Colonic mucosa (tissue), 4 donors: ENCODE results near the gene FBXO11. TPM values are rescaled to one million over a fixed set of nuclear protein-coding genes. Genes with fewer than 3 reads are reported as not detected.
"Not testable (repeated sequence)": the region's sequence is repeated elsewhere in the genome, so short reads cannot be mapped to it uniquely, and the experiment has no call there.

Experiments used
- DNase-seq: peaks from one replicate; pipeline ENCODE4 v3.0.0-alpha.2; 2020
- H3K27ac ChIP-seq: fragments of 200-600 bp; one replicate; pipeline ENCODE4 v1.8.0; 2021
- H3K27me3 ChIP-seq: fragments of 200-600 bp; one replicate; pipeline ENCODE4 v1.8.0; 2021
- H3K36me3 ChIP-seq: fragments of 200-600 bp; one replicate; pipeline ENCODE4 v1.8.0; 2021
- H3K4me1 ChIP-seq: fragments of 200-600 bp; one replicate; pipeline ENCODE4 v1.8.0; 2021; ENCODE audit warnings: mild to moderate bottlenecking
- H3K4me3 ChIP-seq: fragments of 200-600 bp; one replicate; pipeline ENCODE4 v1.8.0; 2021
- H3K9ac ChIP-seq, 2 donors: one replicate each; pipeline ENCODE4 v1.7.0; 2013; ENCODE audit warnings: control low read depth in 2 of 2, low read depth in 2 of 2, low read length in 2 of 2
- H3K9me3 ChIP-seq: fragments of 200-600 bp; one replicate; pipeline ENCODE4 v1.8.0; 2021
- intact Hi-C: fragments of 100-400 bp; cut with DNase I; formaldehyde crosslinking; loops from one replicate; pipeline ENCODE4 v1.14.1; 2022
- total RNA-seq, 2 donors: library from RNA; stranded (reverse); fragmentation: NEBNext Ultra II Directional in 1 of 2; extraction: Animal tissue kit (Norgen Biotek cat#: 25700) in 1 of 2; gene quantifications; one replicate each; pipeline ENCODE4 v1.2.1, GENCODE V29; 2021
- TF ChIP-seq, protein P1 (sequence below): fragments of 200-600 bp; IDR thresholded peaks from one replicate; pipeline ENCODE4 v1.8.0; 2022; ENCODE audit warnings: antibody characterized with exemption, mild to moderate bottlenecking
- donor health status: healthy.
- donor health status: DM: no; HTN: no; CAD: no.
- donor health status: DM: no; HTN: no; CAD: no.

The FBXO11 gene
- total RNA-seq, 2 donors from 2014 or later: 40.4 to 47.7 TPM

- intact Hi-C loops: loop anchor here (10.0 kb wide), 1 partner anchor 204 kb away; no protein-coding TSS in a partner anchor
- Histone ChIP-seq H3K9me3 (no peaks in the 10 kb centered on the region), H3K27me3 (no peaks in the 10 kb centered on the region), H3K36me3 (no peaks in the 10 kb centered on the region), H3K27ac (no peak overlapping the region), H3K4me1 (peaks cover 6% of the 10 kb centered on the region), H3K4me3 (no peak overlapping the region), H3K9ac (no peak overlapping the region)
- no peak for DNase-seq
- TF ChIP-seq, protein P1, sequence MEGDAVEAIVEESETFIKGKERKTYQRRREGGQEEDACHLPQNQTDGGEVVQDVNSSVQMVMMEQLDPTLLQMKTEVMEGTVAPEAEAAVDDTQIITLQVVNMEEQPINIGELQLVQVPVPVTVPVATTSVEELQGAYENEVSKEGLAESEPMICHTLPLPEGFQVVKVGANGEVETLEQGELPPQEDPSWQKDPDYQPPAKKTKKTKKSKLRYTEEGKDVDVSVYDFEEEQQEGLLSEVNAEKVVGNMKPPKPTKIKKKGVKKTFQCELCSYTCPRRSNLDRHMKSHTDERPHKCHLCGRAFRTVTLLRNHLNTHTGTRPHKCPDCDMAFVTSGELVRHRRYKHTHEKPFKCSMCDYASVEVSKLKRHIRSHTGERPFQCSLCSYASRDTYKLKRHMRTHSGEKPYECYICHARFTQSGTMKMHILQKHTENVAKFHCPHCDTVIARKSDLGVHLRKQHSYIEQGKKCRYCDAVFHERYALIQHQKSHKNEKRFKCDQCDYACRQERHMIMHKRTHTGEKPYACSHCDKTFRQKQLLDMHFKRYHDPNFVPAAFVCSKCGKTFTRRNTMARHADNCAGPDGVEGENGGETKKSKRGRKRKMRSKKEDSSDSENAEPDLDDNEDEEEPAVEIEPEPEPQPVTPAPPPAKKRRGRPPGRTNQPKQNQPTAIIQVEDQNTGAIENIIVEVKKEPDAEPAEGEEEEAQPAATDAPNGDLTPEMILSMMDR: no peak
These were observed 5.4 kb downstream of the FBXO11 start for GRCh38 chr2:47900857-47901256.

- peaks cover 6% of the 10 kb centered on the region for H3K4me1 ChIP-seq
- no peak overlapping the region for H3K27ac ChIP-seq
- no peaks in the 10 kb centered on the region for H3K27me3 ChIP-seq
- H3K9ac ChIP-seq: no peak overlapping the region
- H3K4me3 ChIP-seq: no peak overlapping the region
- intact Hi-C loops: loop anchor here (10.0 kb wide), 1 partner anchor 205 kb away; no protein-coding TSS in a partner anchor
- TF ChIP-seq, protein P1: no peak
- no peak for DNase-seq
- H3K9me3 ChIP-seq: no peaks in the 10 kb centered on the region
- H3K36me3 ChIP-seq: no peaks in the 10 kb centered on the region
These were observed 6.1 kb downstream of the FBXO11 start for GRCh38 chr2:47899915-47900816.

DNA sequence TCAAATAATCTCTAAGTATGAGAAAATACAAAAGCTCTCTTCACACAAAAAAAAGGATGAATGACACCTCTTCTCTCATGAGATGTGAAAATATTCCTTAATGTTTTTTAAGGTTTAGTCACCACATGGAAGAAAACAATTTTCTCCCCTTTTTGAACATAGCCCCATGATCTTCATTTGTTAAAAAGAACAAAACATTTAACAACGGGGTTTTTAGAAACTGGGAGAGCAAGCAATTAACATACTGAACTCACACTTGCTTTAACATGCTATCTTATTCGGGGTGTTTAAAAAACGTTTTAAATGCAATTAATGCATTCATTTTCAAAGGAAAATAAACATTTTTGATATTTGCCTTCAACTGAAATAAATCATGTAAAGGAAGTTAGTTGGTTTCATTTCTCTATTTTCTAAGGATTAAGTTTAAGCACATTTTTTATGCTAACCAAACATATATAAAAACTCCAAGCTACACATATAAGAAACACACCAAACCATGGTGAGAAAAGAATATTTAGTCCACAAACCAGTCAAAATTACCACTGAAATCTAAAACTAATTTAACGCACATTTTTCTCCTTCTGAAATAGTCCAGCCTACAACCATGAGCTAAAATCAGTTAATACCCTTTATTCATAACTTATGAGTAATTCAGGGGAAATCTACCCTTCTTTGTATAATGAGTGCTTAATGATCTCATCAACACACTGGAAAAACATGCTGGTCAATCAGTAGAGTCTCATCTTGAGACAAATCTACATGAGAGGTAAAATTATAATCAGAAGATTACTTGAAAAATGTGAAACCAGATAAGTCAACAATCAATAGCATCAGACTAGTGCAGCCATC is 8.2 kb downstream of the FBXO11 start:
- no peaks in the 10 kb centered on the region for H3K27me3 ChIP-seq
- no peak overlapping the region for H3K4me3 ChIP-seq
- no peaks in the 10 kb centered on the region for H3K9me3 ChIP-seq
- no peak overlapping the region for H3K9ac ChIP-seq
- peaks cover 6% of the 10 kb centered on the region for H3K4me1 ChIP-seq
- TF ChIP-seq, protein P1: no peak
- no peaks in the 10 kb centered on the region for H3K36me3 ChIP-seq
- intact Hi-C loops: no loop called here
- no peak for DNase-seq
- no peak overlapping the region for H3K27ac ChIP-seq

- H3K27me3 ChIP-seq, H3K27ac ChIP-seq, H3K4me3 ChIP-seq, DNase-seq, intact Hi-C loops, H3K9me3 ChIP-seq, H3K9ac ChIP-seq, H3K4me1 ChIP-seq, H3K36me3 ChIP-seq: not testable (repeated sequence)
These were observed 9.0 kb downstream of the FBXO11 start for GRCh38 chr2:47897191-47897882.

- DNase-seq: no peak
- Histone ChIP-seq H3K4me3 (no peak overlapping the region), H3K9me3 (no peaks in the 10 kb centered on the region), H3K4me1 (peaks cover 6% of the 10 kb centered on the region), H3K27me3 (no peaks in the 10 kb centered on the region), H3K27ac (no peak overlapping the region), H3K36me3 (no peaks in the 10 kb centered on the region), H3K9ac (no peak overlapping the region)
- intact Hi-C loops: no loop called here
- TF ChIP-seq, protein P1: no peak
These were observed 9.8 kb downstream of the FBXO11 start for GRCh38 chr2:47896450-47896968.
